SK-N-SH (cell line): ENCODE results near the gene SPAG6. TPM values are rescaled to one million over a fixed set of nuclear protein-coding genes. Genes with fewer than 3 reads are reported as not detected.

Source experiments
- CTCF ChIA-PET: fragments of 300-600, 350-600 bp; formaldehyde crosslinking; extraction: SDS; loops from one replicate; lab custom pipeline; 2021; lab: Yijun Ruan, JAX
- POLR2A ChIA-PET: fragments of 350-600 bp; sonication (Branson Sonifier 250); formaldehyde crosslinking; extraction: SDS; loops from one replicate; lab custom pipeline; 2020; ENCODE audit warnings: antibody characterized with exemption, inconsistent platforms; lab: Yijun Ruan, JAX
- DNase-seq: peaks from one replicate; pipeline ENCODE4 v3.0.0; 2012
- H2AFZ ChIP-seq: fragments of 200-600 bp; sonication (generic); 2 replicates; pipeline ENCODE4 v1.8.1; 2016; ENCODE audit warnings: antibody characterized with exemption, mild to moderate bottlenecking, low read depth
- H3F3A ChIP-seq: fragments of 200-600 bp; sonication (generic); replicated peaks from 2 replicates; pipeline ENCODE3; 2016; ENCODE audit warnings: antibody characterized with exemption, mild to moderate bottlenecking; ENCODE audit not compliant: insufficient read depth
- H3K27ac ChIP-seq, 2 experiments: fragments of 200-500 bp in 1 of 2; fragments of 200-600 bp in 1 of 2; sonication (Bioruptor generic) in 1 of 2; sonication (generic), shearing (Covaris generic) in 1 of 2; 2 replicates each; pipeline versions ENCODE4 v1.5.1 to v1.6.1; 2014 to 2016; ENCODE audit warnings: low read depth in 2 of 2, inconsistent platforms in 1 of 2, low read length in 1 of 2, mild to moderate bottlenecking in 1 of 2, mixed read lengths in 1 of 2
- H3K27me3 ChIP-seq: fragments of 200-600 bp; sonication (generic), shearing (Covaris generic); 2 replicates; pipeline ENCODE4 v1.6.1; 2016; ENCODE audit warnings: mixed run types; ENCODE audit not compliant: insufficient read depth
- H3K36me3 ChIP-seq, 2 experiments: fragments of 200-500 bp in 1 of 2; fragments of 200-600 bp in 1 of 2; sonication (Bioruptor generic) in 1 of 2; sonication (generic) in 1 of 2; replicated peaks in 1 of 2; 2 replicates each; pipeline versions ENCODE3 to v1.5.1; 2014 to 2016; ENCODE audit warnings: low read length in 1 of 2, mild to moderate bottlenecking in 1 of 2; ENCODE audit not compliant: insufficient read depth in 2 of 2, control insufficient read depth in 1 of 2
- H3K4me1 ChIP-seq, 2 experiments: fragments of 200-500 bp in 1 of 2; fragments of 200-600 bp in 1 of 2; sonication (Bioruptor generic) in 1 of 2; sonication (generic), shearing (Covaris generic) in 1 of 2; 2 replicates each; pipeline versions ENCODE4 v1.5.1 to v1.6.1; 2014 to 2016; ENCODE audit warnings: low read depth in 1 of 2, low read length in 1 of 2, mixed run types in 1 of 2; ENCODE audit not compliant: insufficient read depth in 2 of 2, control insufficient read depth in 1 of 2
- H3K4me2 ChIP-seq: fragments of 200-600 bp; sonication (generic), shearing (Covaris generic); 2 replicates; pipeline ENCODE4 v1.6.1; 2017; ENCODE audit warnings: mixed run types
- H3K4me3 ChIP-seq, 2 experiments: fragments of 200-500 bp in 1 of 2; fragments of 200-600 bp in 1 of 2; sonication (Bioruptor generic) in 1 of 2; sonication (generic), shearing (Covaris generic) in 1 of 2; 2 replicates each; pipeline versions ENCODE4 v1.5.1 to v1.8.1; 2014 to 2016; ENCODE audit warnings: low read depth in 2 of 2, inconsistent platforms in 1 of 2, low read length in 1 of 2, mild to moderate bottlenecking in 1 of 2, mixed read lengths in 1 of 2, moderate library complexity in 1 of 2
- H3K79me2 ChIP-seq: fragments of 200-600 bp; sonication (generic); 2 replicates; pipeline ENCODE4 v1.8.1; 2017; ENCODE audit warnings: mild to moderate bottlenecking; ENCODE audit not compliant: insufficient read depth
- H3K9ac ChIP-seq: fragments of 200-600 bp; sonication (generic); 2 replicates; pipeline ENCODE4 v1.6.1; 2017; ENCODE audit warnings: mixed run types
- H3K9me2 ChIP-seq: fragments of 200-600 bp; sonication (generic); 2 replicates; pipeline ENCODE4 v1.6.1; 2017; ENCODE audit warnings: mixed run types
- H3K9me3 ChIP-seq: fragments of 200-600 bp; sonication (generic); 2 replicates; pipeline ENCODE4 v1.6.1; 2017; ENCODE audit warnings: mixed run types, mild to moderate bottlenecking, moderate library complexity
- H4K20me1 ChIP-seq: fragments of 200-600 bp; sonication (generic); 2 replicates; pipeline ENCODE4 v1.6.1; 2017; ENCODE audit warnings: mild to moderate bottlenecking, mixed run types; ENCODE audit not compliant: insufficient read depth
- EZH2phosphoT487 ChIP-seq: fragments of 200-600 bp; sonication (generic); IDR thresholded peaks from 2 replicates; pipeline ENCODE4 v1.6.1; 2017; ENCODE audit warnings: low read depth, mixed run types, mild to moderate bottlenecking, antibody characterized with exemption, moderate library complexity, borderline replicate concordance
- FOSL2 ChIP-seq: IDR thresholded peaks from 2 replicates; pipeline ENCODE4 v1.4.0; 2012; ENCODE audit warnings: low read depth, mild to moderate bottlenecking, moderate library complexity, borderline replicate concordance
- FOXJ3 ChIP-seq: sonication (generic); formaldehyde crosslinking; IDR thresholded peaks from 2 replicates; pipeline ENCODE4 v1.5.1; 2020; ENCODE audit warnings: mild to moderate bottlenecking, missing genetic modification reagents
- FOXM1 ChIP-seq: IDR thresholded peaks from 2 replicates; pipeline ENCODE4 v1.4.0; 2012; ENCODE audit warnings: low read depth, mild to moderate bottlenecking
- GABPA ChIP-seq: IDR thresholded peaks from 2 replicates; pipeline ENCODE4 v1.4.0; 2012; ENCODE audit warnings: low read depth, mild to moderate bottlenecking
- GATA2 ChIP-seq: sonication (generic); formaldehyde crosslinking; IDR thresholded peaks from 2 replicates; pipeline ENCODE4 v1.5.0; 2020; ENCODE audit warnings: mild to moderate bottlenecking, missing genetic modification reagents
- IRF3 ChIP-seq: fragments of 150-350 bp; IDR thresholded peaks from 2 replicates; pipeline ENCODE4 v1.6.1; 2016; ENCODE audit warnings: mild to moderate bottlenecking, low read depth, low read length
- MEF2A ChIP-seq: IDR thresholded peaks from 2 replicates; pipeline ENCODE4 v1.4.0; 2012; ENCODE audit warnings: low read depth, borderline replicate concordance
- MXI1 ChIP-seq: IDR thresholded peaks from 2 replicates; pipeline ENCODE4 v1.6.1; 2012; ENCODE audit warnings: mild to moderate bottlenecking, low read depth, low read length, improper control_type of control experiment
- NFIC ChIP-seq: IDR thresholded peaks from 2 replicates; pipeline ENCODE4 v1.4.0; 2012; ENCODE audit warnings: borderline replicate concordance
- NRF1 ChIP-seq: IDR thresholded peaks from 2 replicates; pipeline ENCODE4 v1.6.1; 2012; ENCODE audit warnings: low read depth, mild to moderate bottlenecking, low read length
- RCOR1 ChIP-seq: fragments of 150-350 bp; IDR thresholded peaks from 2 replicates; pipeline ENCODE4 v1.6.1; 2017; ENCODE audit warnings: antibody characterized with exemption, low read length
- RXRA ChIP-seq: IDR thresholded peaks from 2 replicates; pipeline ENCODE4 v1.4.0; 2012; ENCODE audit warnings: low read depth, mild to moderate bottlenecking, borderline replicate concordance
- SIN3A ChIP-seq: IDR thresholded peaks from 2 replicates; pipeline ENCODE4 v1.6.1; 2012; ENCODE audit warnings: low read depth, mild to moderate bottlenecking, low read length, moderate library complexity, borderline replicate concordance
- SMC3 ChIP-seq: IDR thresholded peaks from 2 replicates; pipeline ENCODE4 v1.6.1; 2012; ENCODE audit warnings: low read depth, low read length, improper control_type of control experiment
- TAF1 ChIP-seq: IDR thresholded peaks from 2 replicates; pipeline ENCODE4 v1.6.1; 2012; ENCODE audit warnings: low read depth, mild to moderate bottlenecking, low read length, moderate library complexity, borderline replicate concordance
- TEAD4 ChIP-seq: IDR thresholded peaks from 2 replicates; pipeline ENCODE4 v1.4.0; 2012; ENCODE audit warnings: mild to moderate bottlenecking, borderline replicate concordance; ENCODE audit not compliant: insufficient read depth
- YY1 ChIP-seq: IDR thresholded peaks from 2 replicates; pipeline ENCODE4 v1.4.0; 2012; ENCODE audit warnings: low read depth, mild to moderate bottlenecking
- ZBTB33 ChIP-seq: IDR thresholded peaks from 2 replicates; pipeline ENCODE4 v1.4.0; 2012; ENCODE audit warnings: low read depth, borderline replicate concordance
- WGBS: methylation state at CpG from one replicate; pipeline ENCODE4 v1.1.6; 2017; ENCODE audit warnings: low lambda C conversion rate; 5-methylcytosine and 5-hydroxymethylcytosine counted together
- polyA plus RNA-seq, 3 experiments: library from polyadenylated mRNA; depleted of rRNA; stranded (reverse); fragments of >200 nt; gene quantifications; 2 replicates each; pipeline ENCODE4 v1.2.3, GENCODE V29; 2012
- TF ChIP-seq, protein P1 (sequence below): fragments of 150-350 bp; IDR thresholded peaks from 2 replicates; pipeline ENCODE4 v1.6.1; 2017; ENCODE audit warnings: antibody characterized with exemption, low read length, low read depth, borderline replicate concordance

SPAG6 gene
- polyA plus RNA-seq, 1 of the 3 experiments (the other 2 are of a cell fraction) = 0.77 TPM

- Histone ChIP-seq H3K4me3 (no peak overlapping the region), H3K27me3 (peaks cover 22% of the 10 kb centered on the region), H3K4me2 (no peak overlapping the region), H4K20me1 (no peaks in the 10 kb centered on the region), H3K9me3 (no peaks in the 10 kb centered on the region), H3K9me2 (no peaks in the 10 kb centered on the region), H3K79me2 (no peaks in the 10 kb centered on the region), H3K4me1 (no peaks in the 10 kb centered on the region; a peak in 1 of 4 replicates), H2AFZ (no peak overlapping the region), H3K27ac (no peak overlapping the region), H3F3A (peaks cover 11% of the 10 kb centered on the region), H3K36me3 (peaks cover 29 to 41% of the 10 kb centered on the region in 2 experiments), H3K9ac (no peak overlapping the region)
- no peak for DNase-seq
- 93% methylated on average over 25 of the region's 25 CpGs for WGBS
- CTCF ChIA-PET = no interaction called here
- POLR2A ChIA-PET = no interaction called here
- TF ChIP-seq YY1 (no peak), RXRA (no peak), EZH2phosphoT487 (no peak), FOXJ3 (CRISPR knock-in tag) (no peak), TEAD4 (no peak), ZBTB33 (no peak), NRF1 (no peak), FOXM1 (no peak), MEF2A (no peak), SIN3A (no peak)
These were observed 11.9 kb upstream of the SPAG6 start for GRCh38 chr10:22333167-22333974.

DNA sequence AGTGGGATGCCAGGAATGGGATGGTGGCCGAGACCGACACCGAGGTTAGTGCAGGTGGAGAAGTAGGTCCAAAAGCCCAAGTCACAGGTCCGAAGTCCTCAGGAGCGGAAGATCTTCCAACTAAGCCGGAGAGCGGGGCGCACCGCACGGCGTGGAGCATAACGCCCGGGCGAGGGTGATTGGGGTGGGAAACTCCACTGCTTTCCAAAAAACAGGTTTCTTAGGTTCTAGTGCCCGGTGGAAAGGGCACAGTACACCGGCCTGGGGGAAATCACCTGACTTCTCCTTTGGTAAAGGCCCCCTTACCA, 11.4 kb upstream of the SPAG6 start:
- ChIA-PET CTCF (no interaction called here), POLR2A (no interaction called here)
- WGBS = 92% methylated on average over 10 of the region's 16 CpGs
- Histone ChIP-seq H4K20me1 (no peaks in the 10 kb centered on the region), H3K4me3 (no peak overlapping the region), H3K9ac (no peak overlapping the region), H3K36me3 (peaks cover 23 to 36% of the 10 kb centered on the region in 2 experiments), H3F3A (peaks cover 11% of the 10 kb centered on the region), H3K27ac (no peak overlapping the region), H3K9me3 (no peaks in the 10 kb centered on the region), H3K4me2 (no peak overlapping the region), H2AFZ (no peak overlapping the region), H3K27me3 (peaks cover 28% of the 10 kb centered on the region), H3K9me2 (no peaks in the 10 kb centered on the region), H3K79me2 (no peaks in the 10 kb centered on the region), H3K4me1 (no peaks in the 10 kb centered on the region; a peak in 1 of 4 replicates)
- TF ChIP-seq TAF1 (no peak), SIN3A (no peak), EZH2phosphoT487 (no peak), NRF1 (no peak), GATA2 (CRISPR knock-in tag) (no peak), FOSL2 (no peak), SMC3 (no peak), IRF3 (no peak), RCOR1 (no peak), GABPA (no peak), RXRA (no peak), MXI1 (no peak), NFIC (no peak)
- TF ChIP-seq, protein P1, sequence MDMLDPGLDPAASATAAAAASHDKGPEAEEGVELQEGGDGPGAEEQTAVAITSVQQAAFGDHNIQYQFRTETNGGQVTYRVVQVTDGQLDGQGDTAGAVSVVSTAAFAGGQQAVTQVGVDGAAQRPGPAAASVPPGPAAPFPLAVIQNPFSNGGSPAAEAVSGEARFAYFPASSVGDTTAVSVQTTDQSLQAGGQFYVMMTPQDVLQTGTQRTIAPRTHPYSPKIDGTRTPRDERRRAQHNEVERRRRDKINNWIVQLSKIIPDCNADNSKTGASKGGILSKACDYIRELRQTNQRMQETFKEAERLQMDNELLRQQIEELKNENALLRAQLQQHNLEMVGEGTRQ = no peak
- DNase-seq = no peak
